SJSA1 (cell line): Measurements from ENCODE around the gene PTGFRN. TPM values are rescaled to one million over a fixed set of nuclear protein-coding genes. Genes with fewer than 3 reads are reported as not detected.

ENCODE experiments used
- DNase-seq, 2 experiments: peaks; one replicate each; pipeline ENCODE4 v3.0.0-alpha.2; 2015 to 2020; ENCODE audit warnings: low spot score in 2 of 2, low read depth in 1 of 2
- H3K27ac ChIP-seq: fragments of 250-450 bp; sonication (Bioruptor Pico); 2 replicates; pipeline ENCODE4 v1.5.1; 2020; ENCODE audit warnings: mild to moderate bottlenecking, moderate library complexity
- H3K27me3 ChIP-seq: fragments of 250-450 bp; sonication (Bioruptor Pico); replicated peaks from 2 replicates; pipeline ENCODE4 v1.5.1; 2020; ENCODE audit warnings: mild to moderate bottlenecking, moderate library complexity
- H3K36me3 ChIP-seq: fragments of 250-450 bp; sonication (Bioruptor Pico); 2 replicates; pipeline ENCODE4 v1.5.1; 2020; ENCODE audit warnings: mild to moderate bottlenecking
- H3K4me1 ChIP-seq: fragments of 250-450 bp; sonication (Bioruptor Pico); replicated peaks from 2 replicates; pipeline ENCODE4 v1.6.1; 2021; ENCODE audit warnings: mild to moderate bottlenecking
- H3K4me3 ChIP-seq: fragments of 250-450 bp; sonication (Bioruptor Pico); 2 replicates; pipeline ENCODE4 v1.5.1; 2020; ENCODE audit warnings: mild to moderate bottlenecking
- H3K9me3 ChIP-seq: fragments of 250-450 bp; sonication (Bioruptor Pico); replicated peaks from 2 replicates; pipeline ENCODE4 v1.5.1; 2020; ENCODE audit warnings: mild to moderate bottlenecking
- total RNA-seq: library from RNA; depleted of rRNA; stranded (reverse); fragments of >200 nt; shearing (Covaris generic); gene quantifications from 2 replicates; pipeline ENCODE4 v1.2.3, GENCODE V29; 2014

PTGFRN gene
- total RNA-seq, 1 experiment from 2014 or later: 25.2 TPM

- DNase-seq: no peak
- no peak overlapping the region for H3K4me3 ChIP-seq
- H3K27ac ChIP-seq: no peak overlapping the region
- H3K9me3 ChIP-seq: no peaks in the 10 kb centered on the region
- no peaks in the 10 kb centered on the region for H3K27me3 ChIP-seq
- H3K36me3 ChIP-seq: no peaks in the 10 kb centered on the region
- H3K4me1 ChIP-seq: peaks cover 37% of the 10 kb centered on the region
Observed at GRCh38 chr1:116986421-116987255, 76.9 kb downstream of the PTGFRN start.

- H3K27me3 ChIP-seq: no peaks in the 10 kb centered on the region
- H3K4me3 ChIP-seq: no peak overlapping the region
- no peak overlapping the region for H3K27ac ChIP-seq
- H3K9me3 ChIP-seq: no peaks in the 10 kb centered on the region
- H3K36me3 ChIP-seq: no peaks in the 10 kb centered on the region
- peaks cover 38% of the 10 kb centered on the region for H3K4me1 ChIP-seq
- no peak for DNase-seq
Observed at GRCh38 chr1:116987256-116987555, 77.5 kb downstream of the PTGFRN start.

- peak; percentile 33 to 55 for DNase-seq
- no peaks in the 10 kb centered on the region for H3K27me3 ChIP-seq
- H3K9me3 ChIP-seq: no peaks in the 10 kb centered on the region
- no peaks in the 10 kb centered on the region for H3K36me3 ChIP-seq
- peaks cover 38% of the 10 kb centered on the region for H3K4me1 ChIP-seq
- no peak overlapping the region for H3K27ac ChIP-seq
- H3K4me3 ChIP-seq: no peak overlapping the region
Observed at GRCh38 chr1:116988248-116988647, 78.5 kb downstream of the PTGFRN start.

- no peak overlapping the region for H3K4me3 ChIP-seq
- peak in 1 of 2 experiments; percentile 12 for DNase-seq
- no peaks in the 10 kb centered on the region for H3K9me3 ChIP-seq
- H3K36me3 ChIP-seq: no peaks in the 10 kb centered on the region
- H3K27me3 ChIP-seq: no peaks in the 10 kb centered on the region
- H3K27ac ChIP-seq: no peak overlapping the region
- H3K4me1 ChIP-seq: peaks cover 38% of the 10 kb centered on the region
Observed at GRCh38 chr1:116988908-116989307, 79.2 kb downstream of the PTGFRN start.

GRCh38 chr1:116989835-116990234, 80.1 kb downstream of the PTGFRN start:
- Histone ChIP-seq H3K9me3 (no peaks in the 10 kb centered on the region), H3K4me3 (no peak overlapping the region), H3K27me3 (no peaks in the 10 kb centered on the region), H3K4me1 (peaks cover 38% of the 10 kb centered on the region), H3K36me3 (no peaks in the 10 kb centered on the region), H3K27ac (peak overlapping the region; percentile 53)
- peak in 1 of 2 experiments; percentile 24 for DNase-seq

- H3K36me3 ChIP-seq: no peaks in the 10 kb centered on the region
- peaks cover 38% of the 10 kb centered on the region for H3K4me1 ChIP-seq
- no peaks in the 10 kb centered on the region for H3K9me3 ChIP-seq
- peak overlapping the region; percentile 53 for H3K27ac ChIP-seq
- DNase-seq: peak; percentile 77 to 81
- H3K4me3 ChIP-seq: no peak overlapping the region
- no peaks in the 10 kb centered on the region for H3K27me3 ChIP-seq
Observed at GRCh38 chr1:116990612-116991151, 81.0 kb downstream of the PTGFRN start.

GRCh38 chr1:116991171-116991845, 81.6 kb downstream of the PTGFRN start:
- Histone ChIP-seq H3K4me3 (no peak overlapping the region), H3K9me3 (no peaks in the 10 kb centered on the region), H3K27me3 (no peaks in the 10 kb centered on the region), H3K4me1 (peaks cover 38% of the 10 kb centered on the region), H3K36me3 (no peaks in the 10 kb centered on the region), H3K27ac (peak overlapping the region; percentile 53)
- DNase-seq: no peak

GRCh38 chr1:116991918-116992317, 82.2 kb downstream of the PTGFRN start:
- DNase-seq: no peak
- no peaks in the 10 kb centered on the region for H3K36me3 ChIP-seq
- H3K9me3 ChIP-seq: no peaks in the 10 kb centered on the region
- H3K27me3 ChIP-seq: no peaks in the 10 kb centered on the region
- H3K4me3 ChIP-seq: no peak overlapping the region
- peaks cover 43% of the 10 kb centered on the region for H3K4me1 ChIP-seq
- no peak overlapping the region for H3K27ac ChIP-seq

GRCh38 chr1:116993286-116993685, 83.6 kb downstream of the PTGFRN start:
- H3K36me3 ChIP-seq: no peaks in the 10 kb centered on the region
- DNase-seq: no peak
- no peaks in the 10 kb centered on the region; the same call in 1 of the 2 replicates for H3K9me3 ChIP-seq
- H3K4me1 ChIP-seq: peaks cover 51% of the 10 kb centered on the region
- no peak overlapping the region for H3K27ac ChIP-seq
- no peaks in the 10 kb centered on the region for H3K27me3 ChIP-seq
- H3K4me3 ChIP-seq: no peak overlapping the region

GRCh38 chr1:116994411-116994810, 84.7 kb downstream of the PTGFRN start:
- DNase-seq: no peak
- Histone ChIP-seq H3K4me3 (no peak overlapping the region), H3K9me3 (no peaks in the 10 kb centered on the region; the same call in 1 of the 2 replicates), H3K4me1 (peaks cover 40% of the 10 kb centered on the region), H3K36me3 (no peaks in the 10 kb centered on the region), H3K27me3 (no peaks in the 10 kb centered on the region), H3K27ac (no peak overlapping the region)

GRCh38 chr1:116997066-116997465, 87.3 kb downstream of the PTGFRN start:
- Histone ChIP-seq H3K27ac (peak overlapping the region; percentile 71), H3K4me3 (no peak overlapping the region), H3K9me3 (no peaks in the 10 kb centered on the region; the same call in 1 of the 2 replicates), H3K27me3 (no peaks in the 10 kb centered on the region), H3K4me1 (peaks cover 16% of the 10 kb centered on the region), H3K36me3 (no peaks in the 10 kb centered on the region)
- DNase-seq: peak in 1 of 2 experiments; percentile 50

- Histone ChIP-seq H3K27me3 (no peaks in the 10 kb centered on the region), H3K4me1 (peaks cover 16% of the 10 kb centered on the region), H3K36me3 (no peaks in the 10 kb centered on the region), H3K27ac (peak overlapping the region; percentile 71), H3K9me3 (no peaks in the 10 kb centered on the region; the same call in 1 of the 2 replicates), H3K4me3 (no peak overlapping the region)
- no peak for DNase-seq
Observed at GRCh38 chr1:116997636-116998035, 87.9 kb downstream of the PTGFRN start.

GRCh38 chr1:116999596-116999995, 89.9 kb downstream of the PTGFRN start:
- no peaks in the 10 kb centered on the region for H3K27me3 ChIP-seq
- no peaks in the 10 kb centered on the region for H3K36me3 ChIP-seq
- H3K4me1 ChIP-seq: peaks cover 16% of the 10 kb centered on the region
- H3K4me3 ChIP-seq: no peak overlapping the region
- H3K9me3 ChIP-seq: no peaks in the 10 kb centered on the region; the same call in 1 of the 2 replicates
- no peak for DNase-seq
- H3K27ac ChIP-seq: no peak overlapping the region

GRCh38 chr1:117000142-117000541, 90.4 kb downstream of the PTGFRN start:
- no peaks in the 10 kb centered on the region for H3K36me3 ChIP-seq
- H3K27me3 ChIP-seq: no peaks in the 10 kb centered on the region
- H3K27ac ChIP-seq: no peak overlapping the region
- H3K4me3 ChIP-seq: no peak overlapping the region
- H3K4me1 ChIP-seq: peaks cover 16% of the 10 kb centered on the region
- H3K9me3 ChIP-seq: no peaks in the 10 kb centered on the region; the same call in 1 of the 2 replicates
- no peak for DNase-seq
